ENCODE data around the gene EPB41L1. TPM values are rescaled to one million over a fixed set of nuclear protein-coding genes. Genes with fewer than 3 reads are reported as not detected.

Gene EPB41L1
- total RNA-seq, 1 donor from 2014 or later = 35.6 TPM

- no peaks in the 10 kb centered on the region for H3K27me3 Mint-ChIP-seq
- peaks cover 5% of the 10 kb centered on the region for H3K36me3 Mint-ChIP-seq (ENCODE audit: insufficient read depth)
- H3K9me3 Mint-ChIP-seq (ENCODE audit: low read depth) = no peaks in the 10 kb centered on the region
- TF ChIP-seq, protein P1, sequence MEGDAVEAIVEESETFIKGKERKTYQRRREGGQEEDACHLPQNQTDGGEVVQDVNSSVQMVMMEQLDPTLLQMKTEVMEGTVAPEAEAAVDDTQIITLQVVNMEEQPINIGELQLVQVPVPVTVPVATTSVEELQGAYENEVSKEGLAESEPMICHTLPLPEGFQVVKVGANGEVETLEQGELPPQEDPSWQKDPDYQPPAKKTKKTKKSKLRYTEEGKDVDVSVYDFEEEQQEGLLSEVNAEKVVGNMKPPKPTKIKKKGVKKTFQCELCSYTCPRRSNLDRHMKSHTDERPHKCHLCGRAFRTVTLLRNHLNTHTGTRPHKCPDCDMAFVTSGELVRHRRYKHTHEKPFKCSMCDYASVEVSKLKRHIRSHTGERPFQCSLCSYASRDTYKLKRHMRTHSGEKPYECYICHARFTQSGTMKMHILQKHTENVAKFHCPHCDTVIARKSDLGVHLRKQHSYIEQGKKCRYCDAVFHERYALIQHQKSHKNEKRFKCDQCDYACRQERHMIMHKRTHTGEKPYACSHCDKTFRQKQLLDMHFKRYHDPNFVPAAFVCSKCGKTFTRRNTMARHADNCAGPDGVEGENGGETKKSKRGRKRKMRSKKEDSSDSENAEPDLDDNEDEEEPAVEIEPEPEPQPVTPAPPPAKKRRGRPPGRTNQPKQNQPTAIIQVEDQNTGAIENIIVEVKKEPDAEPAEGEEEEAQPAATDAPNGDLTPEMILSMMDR (IDR thresholded peaks at IDR 0.05; ENCODE audit: unreplicated experiment) = no peak
- H3K27ac Mint-ChIP-seq = no peak overlapping the region
- peak overlapping the region; percentile 51 for H3K4me3 Mint-ChIP-seq (ENCODE audit: low read depth)
- no peak for DNase-seq (ENCODE audit: low spot score, unreplicated experiment)
- peaks cover 16% of the 10 kb centered on the region for H3K4me1 Mint-ChIP-seq (ENCODE audit: low read depth)
Measured at GRCh38 chr20:36238760-36239159, 84.2 kb downstream of the EPB41L1 start.

DNA sequence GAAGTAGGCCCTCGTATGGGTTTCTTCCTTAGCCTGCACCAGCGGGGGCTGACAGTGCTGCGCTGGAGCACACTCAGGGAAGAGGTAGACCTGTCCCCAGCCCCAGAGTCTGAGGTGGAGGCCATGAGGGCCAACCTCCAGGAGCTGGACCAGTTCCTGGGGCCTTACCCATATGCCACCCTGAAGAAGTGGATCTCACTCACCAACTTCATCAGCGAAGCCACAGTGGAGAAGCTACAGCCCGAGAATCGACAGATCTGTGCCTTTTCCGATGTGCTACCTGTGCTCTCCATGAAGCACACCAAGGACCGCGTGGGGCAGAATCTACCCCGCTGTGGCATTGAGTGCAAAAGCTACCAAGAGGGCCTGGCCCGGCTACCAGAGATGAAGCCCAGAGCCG lies 85.5 kb downstream of the EPB41L1 start:
- peaks cover 9% of the 10 kb centered on the region for H3K36me3 Mint-ChIP-seq (ENCODE audit: insufficient read depth)
- H3K9me3 Mint-ChIP-seq (ENCODE audit: low read depth) = no peaks in the 10 kb centered on the region
- peaks cover 16% of the 10 kb centered on the region for H3K4me1 Mint-ChIP-seq (ENCODE audit: low read depth)
- H3K27me3 Mint-ChIP-seq = no peaks in the 10 kb centered on the region
- H3K27ac Mint-ChIP-seq = no peak overlapping the region
- TF ChIP-seq, protein P1 (IDR thresholded peaks at IDR 0.05; ENCODE audit: unreplicated experiment) = no peak
- H3K4me3 Mint-ChIP-seq (ENCODE audit: low read depth) = no peak overlapping the region
- no peak for DNase-seq (ENCODE audit: low spot score, unreplicated experiment)

- H3K9me3 Mint-ChIP-seq (ENCODE audit: low read depth) = no peaks in the 10 kb centered on the region
- DNase-seq (ENCODE audit: low spot score, unreplicated experiment) = no peak
- H3K27ac Mint-ChIP-seq = no peak overlapping the region
- TF ChIP-seq, protein P1 (IDR thresholded peaks at IDR 0.05; ENCODE audit: unreplicated experiment) = no peak
- no peak overlapping the region for H3K4me3 Mint-ChIP-seq (ENCODE audit: low read depth)
- peaks cover 12% of the 10 kb centered on the region for H3K36me3 Mint-ChIP-seq (ENCODE audit: insufficient read depth)
- no peaks in the 10 kb centered on the region for H3K27me3 Mint-ChIP-seq
- H3K4me1 Mint-ChIP-seq (ENCODE audit: low read depth) = peaks cover 11% of the 10 kb centered on the region
Measured at GRCh38 chr20:36241678-36242077, 87.1 kb downstream of the EPB41L1 start.

DNA sequence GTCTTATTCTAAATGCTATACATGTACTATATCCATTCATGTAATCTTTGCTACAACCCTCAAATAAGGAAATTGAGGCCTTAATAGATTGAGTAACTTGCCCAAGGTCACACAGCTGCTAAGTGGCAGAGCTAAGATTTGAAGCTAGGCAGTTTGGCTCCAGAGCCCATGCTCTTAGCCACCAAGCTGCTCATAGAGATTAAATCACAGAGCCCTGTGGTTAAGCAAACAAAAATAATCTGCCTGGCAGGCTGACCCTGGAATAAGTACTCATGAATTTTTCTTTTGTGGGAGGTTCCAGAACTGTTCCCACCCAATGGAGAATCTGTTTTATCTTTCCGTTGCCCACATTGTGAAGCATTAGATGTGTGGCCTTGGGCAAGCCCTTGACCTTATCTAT lies 89.2 kb downstream of the EPB41L1 start:
- Mint-ChIP-seq H3K4me1 (ENCODE audit: low read depth) (peaks cover under 1% of the 10 kb centered on the region), H3K27me3 (no peaks in the 10 kb centered on the region), H3K9me3 (ENCODE audit: low read depth) (no peaks in the 10 kb centered on the region), H3K36me3 (ENCODE audit: insufficient read depth) (peaks cover 18% of the 10 kb centered on the region), H3K27ac (no peak overlapping the region), H3K4me3 (ENCODE audit: low read depth) (no peak overlapping the region)
- TF ChIP-seq, protein P1 (IDR thresholded peaks at IDR 0.05; ENCODE audit: unreplicated experiment) = no peak
- DNase-seq (ENCODE audit: low spot score, unreplicated experiment) = no peak

DNA sequence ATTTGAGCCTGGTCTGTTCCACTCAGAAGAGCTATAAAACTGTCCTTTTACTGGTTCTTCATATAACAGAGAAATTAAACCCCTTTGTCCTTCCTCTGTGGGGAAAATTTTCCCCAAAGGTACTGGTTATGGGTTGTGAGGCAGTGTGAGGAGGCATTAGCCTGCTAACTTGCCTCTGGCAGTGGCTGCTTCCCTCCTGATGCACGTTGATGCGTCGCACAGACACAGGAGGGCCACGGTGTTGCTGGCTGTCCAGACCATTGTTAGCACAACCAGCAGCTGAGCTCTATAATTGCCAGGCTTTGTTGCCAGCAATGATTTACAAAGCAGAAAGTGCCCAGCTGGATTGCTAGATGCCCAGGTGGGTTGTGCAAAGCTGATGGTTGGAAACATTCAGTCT lies 91.9 kb downstream of the EPB41L1 start:
- no peaks in the 10 kb centered on the region for H3K9me3 Mint-ChIP-seq (ENCODE audit: low read depth)
- no peaks in the 10 kb centered on the region for H3K4me1 Mint-ChIP-seq (ENCODE audit: low read depth)
- H3K27me3 Mint-ChIP-seq = no peaks in the 10 kb centered on the region
- no peak overlapping the region for H3K27ac Mint-ChIP-seq
- no peak for DNase-seq (ENCODE audit: low spot score, unreplicated experiment)
- TF ChIP-seq, protein P1 (IDR thresholded peaks at IDR 0.05; ENCODE audit: unreplicated experiment) = no peak
- no peak overlapping the region for H3K4me3 Mint-ChIP-seq (ENCODE audit: low read depth)
- H3K36me3 Mint-ChIP-seq (ENCODE audit: insufficient read depth) = peaks cover 19% of the 10 kb centered on the region
